DND-41 (cell line): Measurements from ENCODE around the gene CLEC4D.

ENCODE experiments used
- ATAC-seq: fragments of 200-7000 bp; cut with Tn5 transposase; 3 replicates; pipeline ENCODE4 v1.9.1; 2021; ENCODE audit warnings: low read depth; ENCODE audit not compliant: insufficient read depth
- DNase-seq: peaks from one replicate; pipeline ENCODE4 v3.0.0-alpha.2; 2020
- H2AFZ ChIP-seq: 2 replicates; pipeline ENCODE4 v1.6.0; 2012; ENCODE audit warnings: low read depth, low read length
- H3K27ac ChIP-seq: 2 replicates; pipeline ENCODE4 v1.5.1; 2012; ENCODE audit warnings: low read length, inconsistent platforms
- H3K27me3 ChIP-seq: fragments of 200-600 bp; sonication (generic); 2 replicates; pipeline ENCODE4 v1.6.0; 2012; ENCODE audit warnings: low read length, mild to moderate bottlenecking, inconsistent platforms; ENCODE audit not compliant: insufficient read depth, poor library complexity
- H3K36me3 ChIP-seq: 2 replicates; pipeline ENCODE4 v1.5.1; 2012; ENCODE audit warnings: low read length, inconsistent platforms; ENCODE audit not compliant: insufficient read depth
- H3K4me1 ChIP-seq: 2 replicates; pipeline ENCODE4 v1.5.1; 2012; ENCODE audit warnings: mild to moderate bottlenecking, low read length; ENCODE audit not compliant: insufficient read depth
- H3K4me2 ChIP-seq: 2 replicates; pipeline ENCODE4 v1.6.0; 2012; ENCODE audit warnings: mild to moderate bottlenecking, moderate library complexity, low read length, inconsistent platforms; ENCODE audit not compliant: insufficient read depth
- H3K4me3 ChIP-seq, 2 experiments: fragments of 200-600 bp in 1 of 2; shearing (Covaris generic) in 1 of 2; 2 replicates each; pipeline ENCODE4 v1.5.1; 2012 to 2016; ENCODE audit warnings: inconsistent platforms in 2 of 2, low read length in 2 of 2, mild to moderate bottlenecking in 2 of 2, low read depth in 1 of 2, moderate library complexity in 1 of 2
- H3K79me2 ChIP-seq: 2 replicates; pipeline ENCODE4 v1.6.0; 2012; ENCODE audit warnings: low read length, inconsistent platforms; ENCODE audit not compliant: insufficient read depth
- H3K9ac ChIP-seq: 2 replicates; pipeline ENCODE4 v1.6.0; 2012; ENCODE audit warnings: low read depth, mild to moderate bottlenecking, inconsistent platforms, low read length, moderate library complexity
- H3K9me3 ChIP-seq: 2 replicates; pipeline ENCODE4 v1.5.1; 2012; ENCODE audit warnings: low read length, moderate library complexity, mild to moderate bottlenecking, inconsistent platforms; ENCODE audit not compliant: insufficient read depth, severe bottlenecking
- H4K20me1 ChIP-seq: 2 replicates; pipeline ENCODE4 v1.6.0; 2012; ENCODE audit warnings: low read length; ENCODE audit not compliant: insufficient read depth
- CTCF ChIP-seq: IDR thresholded peaks from 2 replicates; pipeline ENCODE4 v1.5.1; 2012; ENCODE audit warnings: borderline replicate concordance, low read length, moderate library complexity, mild to moderate bottlenecking; ENCODE audit not compliant: poor library complexity, severe bottlenecking; ENCODE audit errors: extremely low read depth
- EZH2 ChIP-seq: IDR thresholded peaks from 3 replicates; pipeline ENCODE4 v1.6.1; 2012; ENCODE audit warnings: borderline replicate concordance, low read depth, mild to moderate bottlenecking, moderate library complexity, low read length, inconsistent platforms; ENCODE audit not compliant: severe bottlenecking

Gene CLEC4D

GRCh38 chr12:8471090-8471489 lies 42.2 kb upstream of the CLEC4D start:
- Histone ChIP-seq H3K9me3 (no peaks in the 10 kb centered on the region), H3K27me3 (peaks cover 8% of the 10 kb centered on the region), H3K4me2 (no peak overlapping the region), H3K4me1 (no peaks in the 10 kb centered on the region), H3K9ac (no peak overlapping the region), H2AFZ (no peak overlapping the region), H3K27ac (no peak overlapping the region), H3K79me2 (no peaks in the 10 kb centered on the region), H3K4me3 (no peak overlapping the region), H4K20me1 (no peaks in the 10 kb centered on the region), H3K36me3 (no peaks in the 10 kb centered on the region)
- no peak for ATAC-seq
- TF ChIP-seq CTCF (no peak), EZH2 (no peak)
- no peak for DNase-seq

DNA sequence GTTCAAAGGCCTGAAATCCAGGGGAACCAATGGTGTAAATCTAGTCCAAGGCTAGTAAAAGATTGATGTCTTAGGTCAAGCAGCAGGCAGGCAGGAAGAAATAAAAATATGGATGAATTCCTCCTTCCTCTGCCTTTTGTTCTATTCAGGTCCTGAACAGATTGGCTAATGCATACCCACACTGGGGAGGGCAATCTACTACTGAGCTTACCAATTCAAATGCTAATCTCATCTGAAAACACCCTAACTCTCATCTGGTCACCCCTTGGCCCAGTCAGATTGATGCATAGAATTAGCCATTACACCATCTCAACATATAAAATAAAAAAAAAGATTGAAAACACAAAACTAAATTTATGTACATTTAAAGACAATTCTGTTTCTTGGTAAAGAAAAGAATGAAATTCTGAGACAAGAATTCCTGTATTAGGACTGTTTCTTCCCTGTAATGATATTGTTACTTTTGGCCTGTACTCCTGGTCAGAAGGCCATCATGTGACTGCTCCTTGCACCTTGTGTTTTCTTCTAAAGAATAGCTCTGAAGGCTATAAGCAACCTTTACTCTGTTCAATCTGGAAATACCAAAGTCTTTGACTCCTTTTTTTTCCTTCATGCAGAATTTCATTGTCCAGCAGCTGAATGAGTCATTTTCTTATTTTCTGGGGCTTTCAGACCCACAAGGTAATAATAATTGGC lies 37.6 kb upstream of the CLEC4D start:
- H3K36me3 ChIP-seq, result no peaks in the 10 kb centered on the region
- no peak overlapping the region for H3K9ac ChIP-seq
- TF ChIP-seq CTCF (no peak), EZH2 (no peak)
- H3K27me3 ChIP-seq, result peaks cover 8% of the 10 kb centered on the region
- H3K9me3 ChIP-seq, result no peaks in the 10 kb centered on the region
- no peak overlapping the region for H3K4me2 ChIP-seq
- H3K4me3 ChIP-seq, result no peak overlapping the region
- H4K20me1 ChIP-seq, result no peaks in the 10 kb centered on the region
- H3K4me1 ChIP-seq, result no peaks in the 10 kb centered on the region
- DNase-seq (no peak), ATAC-seq (no peak)
- H3K79me2 ChIP-seq, result no peaks in the 10 kb centered on the region
- H3K27ac ChIP-seq, result no peak overlapping the region
- H2AFZ ChIP-seq, result no peak overlapping the region

DNA sequence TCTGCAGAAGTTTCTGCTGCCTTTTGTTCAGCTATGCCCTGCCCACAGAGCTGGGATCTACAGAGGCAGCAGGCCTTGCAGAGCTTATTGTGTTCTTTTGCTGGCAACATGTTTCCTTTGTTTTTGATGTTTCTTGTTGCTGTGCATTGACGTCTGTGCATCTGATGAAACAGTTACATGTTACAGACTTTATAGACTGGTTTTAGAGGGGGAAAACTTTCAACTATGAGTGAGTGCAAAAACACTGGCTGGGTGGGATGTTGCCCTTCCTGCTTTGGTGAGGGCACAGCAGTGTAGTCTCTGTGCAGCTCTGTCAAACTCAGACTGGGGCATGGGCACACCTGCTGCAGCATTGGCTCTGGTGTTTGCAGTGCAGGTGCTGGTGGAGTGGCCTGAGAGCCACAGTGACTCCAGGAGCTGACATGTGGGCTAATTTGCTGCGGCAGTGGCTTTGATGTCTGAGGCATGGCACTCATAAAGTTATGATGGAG lies 30.7 kb upstream of the CLEC4D start:
- Histone ChIP-seq H3K27me3 (no peaks in the 10 kb centered on the region), H2AFZ (no peak overlapping the region), H3K9me3 (no peaks in the 10 kb centered on the region), H3K9ac (no peak overlapping the region), H3K4me2 (no peak overlapping the region), H3K36me3 (no peaks in the 10 kb centered on the region), H4K20me1 (no peaks in the 10 kb centered on the region), H3K4me3 (no peak overlapping the region), H3K79me2 (no peaks in the 10 kb centered on the region), H3K27ac (no peak overlapping the region), H3K4me1 (no peaks in the 10 kb centered on the region)
- ATAC-seq, result no peak
- TF ChIP-seq CTCF (no peak), EZH2 (no peak)
- DNase-seq, result no peak

DNA sequence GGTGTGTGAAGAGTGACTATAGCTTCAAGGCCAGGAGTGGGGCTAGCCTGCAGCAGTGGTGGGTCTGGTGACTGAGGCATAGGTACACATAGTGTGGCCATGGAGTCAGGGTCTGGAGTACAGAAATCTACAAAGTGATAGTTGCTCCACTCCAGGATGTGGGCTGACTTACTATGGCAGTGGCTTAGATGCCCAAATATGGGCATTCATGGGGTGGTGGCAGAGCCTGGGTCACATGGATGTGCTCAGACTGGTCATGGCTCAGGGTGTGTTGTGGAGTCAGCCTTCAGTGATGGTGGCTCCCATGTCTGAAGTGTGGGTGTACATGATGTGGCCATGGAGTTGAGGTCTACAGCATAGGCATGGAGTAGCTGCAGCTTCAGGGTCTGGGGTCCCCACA lies 30.2 kb upstream of the CLEC4D start:
- Histone ChIP-seq H3K4me3 (no peak overlapping the region), H3K4me2 (no peak overlapping the region), H3K4me1 (no peaks in the 10 kb centered on the region), H2AFZ (no peak overlapping the region), H3K27me3 (no peaks in the 10 kb centered on the region), H3K27ac (no peak overlapping the region), H3K79me2 (no peaks in the 10 kb centered on the region), H3K9ac (no peak overlapping the region), H3K9me3 (no peaks in the 10 kb centered on the region), H3K36me3 (no peaks in the 10 kb centered on the region), H4K20me1 (no peaks in the 10 kb centered on the region)
- ATAC-seq, result peak; percentile 53; the same call in 1 of the 3 replicates
- TF ChIP-seq EZH2 (no peak), CTCF (no peak)
- DNase-seq, result no peak
